SK-N-SH treated with all-trans-retinoic acid at 6 μM for 48 hours (cell line): Measurements from ENCODE around the gene CSK.
A peak's percentile ranks its signal among the peaks of the same experiment; 100 is the strongest.

ENCODE experiments used
- ATAC-seq: fragments of 200-7000 bp; cut with Tn5 transposase; 3 replicates; pipeline ENCODE4 v1.9.1; 2020; ENCODE audit warnings: mild to moderate bottlenecking, moderate library complexity
- BACH2 ChIP-seq: fragments of 250-450 bp; sonication (Bioruptor Pico); IDR thresholded peaks from 2 replicates; pipeline ENCODE4 v1.9.0; 2021; ENCODE audit warnings: mild to moderate bottlenecking, borderline replicate concordance
- CSDC2 ChIP-seq: fragments of 250-450 bp; sonication (Bioruptor Pico); IDR thresholded peaks from 2 replicates; pipeline ENCODE4 v1.5.0; 2020; ENCODE audit warnings: mild to moderate bottlenecking, moderate library complexity
- ESRRG ChIP-seq: fragments of 250-450 bp; sonication (Bioruptor Pico); IDR thresholded peaks from 2 replicates; pipeline ENCODE4 v1.6.1; 2021; ENCODE audit warnings: mild to moderate bottlenecking
- GLIS3 ChIP-seq: fragments of 250-450 bp; sonication (Bioruptor Pico); IDR thresholded peaks from 2 replicates; pipeline ENCODE4 v1.5.0; 2020; ENCODE audit warnings: mild to moderate bottlenecking, moderate library complexity
- ISL1 ChIP-seq: fragments of 250-450 bp; sonication (Bioruptor Pico); IDR thresholded peaks from 2 replicates; pipeline ENCODE4 v2.1.2; 2022; ENCODE audit warnings: mild to moderate bottlenecking, moderate library complexity
- OSR1 ChIP-seq: fragments of 250-450 bp; sonication (Bioruptor Pico); IDR thresholded peaks from 2 replicates; pipeline ENCODE4 v1.8.0; 2022; ENCODE audit warnings: moderate library complexity, mild to moderate bottlenecking, inconsistent platforms
- PPARA ChIP-seq: fragments of 250-450 bp; sonication (Bioruptor Pico); IDR thresholded peaks from 2 replicates; pipeline ENCODE4 v1.5.0; 2020; ENCODE audit warnings: mild to moderate bottlenecking, borderline replicate concordance
- RARB ChIP-seq: fragments of 250-450 bp; sonication (Bioruptor Pico); IDR thresholded peaks from 2 replicates; pipeline ENCODE4 v1.8.0; 2021; ENCODE audit warnings: mild to moderate bottlenecking, moderate library complexity
- SNAI2 ChIP-seq: fragments of 250-450 bp; sonication (Bioruptor Pico); IDR thresholded peaks from 2 replicates; pipeline ENCODE4 v1.5.0; 2020; ENCODE audit warnings: mild to moderate bottlenecking, moderate library complexity
- TCF4 ChIP-seq: fragments of 250-450 bp; sonication (Bioruptor Pico); IDR thresholded peaks from 2 replicates; pipeline ENCODE4 v1.8.0; 2021; ENCODE audit warnings: mild to moderate bottlenecking, moderate library complexity, borderline replicate concordance
- TOX ChIP-seq: fragments of 250-450 bp; sonication (Bioruptor Pico); IDR thresholded peaks from 2 replicates; pipeline ENCODE4 v1.8.0; 2021; ENCODE audit warnings: mild to moderate bottlenecking, moderate library complexity, borderline replicate concordance
- ZC3H10 ChIP-seq: fragments of 250-450 bp; sonication (Bioruptor Pico); IDR thresholded peaks from 2 replicates; pipeline ENCODE4 v1.5.1; 2021; ENCODE audit warnings: mild to moderate bottlenecking, moderate library complexity
- ZFP3 ChIP-seq: fragments of 250-450 bp; sonication (Bioruptor Pico); IDR thresholded peaks from 2 replicates; pipeline ENCODE4 v1.5.0; 2020; ENCODE audit warnings: mild to moderate bottlenecking, moderate library complexity
- ZNF565 ChIP-seq: fragments of 450-650 bp; formaldehyde crosslinking; conservative IDR thresholded peaks from 2 replicates; pipeline ENCODE4 v1.5.0; 2020; ENCODE audit warnings: low read depth, mild to moderate bottlenecking, moderate library complexity
- ZNF8 ChIP-seq: fragments of 450-650 bp; formaldehyde crosslinking; IDR thresholded peaks from 2 replicates; pipeline ENCODE4 v1.5.0; 2020; ENCODE audit warnings: mild to moderate bottlenecking, moderate library complexity
- TF ChIP-seq, protein P1 (sequence below): fragments of 250-450 bp; sonication (Bioruptor Pico); IDR thresholded peaks from 2 replicates; pipeline ENCODE4 v1.8.0; 2021; ENCODE audit warnings: low read depth, mild to moderate bottlenecking, moderate library complexity, borderline replicate concordance
- TF ChIP-seq, protein P2 (sequence below): fragments of 250-450 bp; sonication (Bioruptor Pico); IDR thresholded peaks from 2 replicates; pipeline ENCODE4 v1.8.0; 2020; ENCODE audit warnings: mild to moderate bottlenecking, moderate library complexity, borderline replicate concordance
- TF ChIP-seq, protein P3 (sequence below): fragments of 250-450 bp; sonication (Bioruptor Pico); IDR thresholded peaks from 2 replicates; pipeline ENCODE4 v1.5.0; 2020; ENCODE audit warnings: mild to moderate bottlenecking, moderate library complexity
- TF ChIP-seq, protein P4 (sequence below): fragments of 250-450 bp; sonication (Bioruptor Pico); IDR thresholded peaks from 2 replicates; pipeline ENCODE4 v1.5.1; 2021; ENCODE audit warnings: mild to moderate bottlenecking, moderate library complexity

CSK gene

DNA sequence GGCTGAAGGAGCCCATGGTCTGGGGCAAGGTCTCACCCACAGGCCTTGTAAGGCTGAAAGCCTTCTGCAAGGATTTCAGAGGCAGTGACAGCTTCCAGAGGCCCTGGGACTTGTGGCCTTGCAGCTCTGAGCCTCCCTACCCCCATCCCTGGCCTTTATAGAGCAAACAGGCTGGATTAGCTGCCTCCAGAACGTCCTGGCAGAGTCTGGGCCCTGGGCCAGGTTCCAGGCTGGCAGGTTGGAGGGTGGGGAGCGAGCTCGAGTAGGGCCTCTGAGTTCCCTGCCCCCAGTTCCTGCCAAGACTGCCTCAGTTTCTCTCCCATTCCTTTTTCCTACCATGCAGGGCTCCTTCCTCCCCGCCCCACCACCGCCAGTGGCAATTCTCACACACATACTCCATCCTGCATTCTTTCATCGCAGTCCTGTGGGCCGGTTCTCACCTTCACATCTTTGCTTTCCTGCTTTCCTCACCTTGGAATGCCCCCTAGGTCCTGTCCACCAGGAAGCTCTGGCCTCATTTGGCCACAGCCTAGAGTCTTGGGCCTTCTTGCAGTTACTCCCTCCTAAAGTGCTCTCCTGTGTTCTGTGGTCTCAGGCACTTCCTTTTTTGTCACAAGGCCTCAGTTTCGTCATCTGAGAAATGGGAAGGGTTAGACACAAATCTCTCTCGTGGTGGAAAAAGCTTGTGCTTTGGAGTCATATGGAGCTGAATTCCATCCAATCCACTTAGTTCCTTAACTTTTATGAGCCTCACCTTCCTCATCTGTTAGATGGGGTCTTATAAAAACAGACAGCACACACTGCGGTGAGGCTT lies 33.4 kb downstream of the CSK start:
- peak; percentile 42 for ATAC-seq
- TF ChIP-seq PPARA (CRISPR knock-in tag) (no peak), ZNF8 (CRISPR knock-in tag) (no peak), CSDC2 (CRISPR knock-in tag) (no peak), ISL1 (no peak), ZC3H10 (CRISPR knock-in tag) (no peak), TCF4 (no peak)
- TF ChIP-seq, protein P1, sequence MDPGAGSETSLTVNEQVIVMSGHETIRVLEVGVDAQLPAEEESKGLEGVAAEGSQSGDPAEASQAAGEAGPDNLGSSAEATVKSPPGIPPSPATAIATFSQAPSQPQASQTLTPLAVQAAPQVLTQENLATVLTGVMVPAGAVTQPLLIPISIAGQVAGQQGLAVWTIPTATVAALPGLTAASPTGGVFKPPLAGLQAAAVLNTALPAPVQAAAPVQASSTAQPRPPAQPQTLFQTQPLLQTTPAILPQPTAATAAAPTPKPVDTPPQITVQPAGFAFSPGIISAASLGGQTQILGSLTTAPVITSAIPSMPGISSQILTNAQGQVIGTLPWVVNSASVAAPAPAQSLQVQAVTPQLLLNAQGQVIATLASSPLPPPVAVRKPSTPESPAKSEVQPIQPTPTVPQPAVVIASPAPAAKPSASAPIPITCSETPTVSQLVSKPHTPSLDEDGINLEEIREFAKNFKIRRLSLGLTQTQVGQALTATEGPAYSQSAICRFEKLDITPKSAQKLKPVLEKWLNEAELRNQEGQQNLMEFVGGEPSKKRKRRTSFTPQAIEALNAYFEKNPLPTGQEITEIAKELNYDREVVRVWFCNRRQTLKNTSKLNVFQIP (CRISPR knock-in tag): no peak

DNA sequence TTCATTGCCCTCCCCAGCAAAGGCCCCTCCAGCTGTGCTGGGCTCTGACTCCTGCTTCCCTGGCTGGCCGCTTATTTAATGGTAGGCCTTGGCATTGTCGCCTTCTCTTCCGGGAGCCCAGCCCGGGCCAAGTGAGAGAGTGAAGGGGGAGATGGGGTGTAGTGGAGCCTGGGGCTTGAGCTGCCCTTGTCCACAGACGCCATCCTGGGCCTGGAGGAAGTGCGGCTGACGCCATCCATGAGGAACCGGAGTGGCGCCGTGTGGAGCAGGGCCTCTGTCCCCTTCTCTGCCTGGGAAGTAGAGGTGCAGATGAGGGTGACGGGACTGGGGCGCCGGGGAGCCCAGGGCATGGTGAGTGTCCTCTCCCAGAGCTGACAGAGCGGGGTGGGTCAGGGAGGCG lies 34.1 kb downstream of the CSK start:
- no peak for ATAC-seq
- TF ChIP-seq SNAI2 (CRISPR knock-in tag): no peak
- no peak for TF ChIP-seq ZC3H10 (CRISPR knock-in tag)
- no peak for TF ChIP-seq ZNF8 (CRISPR knock-in tag)
- no peak for TF ChIP-seq OSR1 (CRISPR knock-in tag)
- TF ChIP-seq, protein P2, sequence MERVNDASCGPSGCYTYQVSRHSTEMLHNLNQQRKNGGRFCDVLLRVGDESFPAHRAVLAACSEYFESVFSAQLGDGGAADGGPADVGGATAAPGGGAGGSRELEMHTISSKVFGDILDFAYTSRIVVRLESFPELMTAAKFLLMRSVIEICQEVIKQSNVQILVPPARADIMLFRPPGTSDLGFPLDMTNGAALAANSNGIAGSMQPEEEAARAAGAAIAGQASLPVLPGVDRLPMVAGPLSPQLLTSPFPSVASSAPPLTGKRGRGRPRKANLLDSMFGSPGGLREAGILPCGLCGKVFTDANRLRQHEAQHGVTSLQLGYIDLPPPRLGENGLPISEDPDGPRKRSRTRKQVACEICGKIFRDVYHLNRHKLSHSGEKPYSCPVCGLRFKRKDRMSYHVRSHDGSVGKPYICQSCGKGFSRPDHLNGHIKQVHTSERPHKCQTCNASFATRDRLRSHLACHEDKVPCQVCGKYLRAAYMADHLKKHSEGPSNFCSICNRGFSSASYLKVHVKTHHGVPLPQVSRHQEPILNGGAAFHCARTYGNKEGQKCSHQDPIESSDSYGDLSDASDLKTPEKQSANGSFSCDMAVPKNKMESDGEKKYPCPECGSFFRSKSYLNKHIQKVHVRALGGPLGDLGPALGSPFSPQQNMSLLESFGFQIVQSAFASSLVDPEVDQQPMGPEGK (CRISPR knock-in tag): no peak
- TF ChIP-seq RARB: no peak
- TF ChIP-seq ESRRG (CRISPR knock-in tag): no peak
- TF ChIP-seq ZFP3 (CRISPR knock-in tag): no peak
- TF ChIP-seq ISL1: no peak
- no peak for TF ChIP-seq ZNF565 (CRISPR knock-in tag)
- TF ChIP-seq, protein P1 (CRISPR knock-in tag): no peak
- TF ChIP-seq PPARA (CRISPR knock-in tag): no peak
- TF ChIP-seq, protein P3, sequence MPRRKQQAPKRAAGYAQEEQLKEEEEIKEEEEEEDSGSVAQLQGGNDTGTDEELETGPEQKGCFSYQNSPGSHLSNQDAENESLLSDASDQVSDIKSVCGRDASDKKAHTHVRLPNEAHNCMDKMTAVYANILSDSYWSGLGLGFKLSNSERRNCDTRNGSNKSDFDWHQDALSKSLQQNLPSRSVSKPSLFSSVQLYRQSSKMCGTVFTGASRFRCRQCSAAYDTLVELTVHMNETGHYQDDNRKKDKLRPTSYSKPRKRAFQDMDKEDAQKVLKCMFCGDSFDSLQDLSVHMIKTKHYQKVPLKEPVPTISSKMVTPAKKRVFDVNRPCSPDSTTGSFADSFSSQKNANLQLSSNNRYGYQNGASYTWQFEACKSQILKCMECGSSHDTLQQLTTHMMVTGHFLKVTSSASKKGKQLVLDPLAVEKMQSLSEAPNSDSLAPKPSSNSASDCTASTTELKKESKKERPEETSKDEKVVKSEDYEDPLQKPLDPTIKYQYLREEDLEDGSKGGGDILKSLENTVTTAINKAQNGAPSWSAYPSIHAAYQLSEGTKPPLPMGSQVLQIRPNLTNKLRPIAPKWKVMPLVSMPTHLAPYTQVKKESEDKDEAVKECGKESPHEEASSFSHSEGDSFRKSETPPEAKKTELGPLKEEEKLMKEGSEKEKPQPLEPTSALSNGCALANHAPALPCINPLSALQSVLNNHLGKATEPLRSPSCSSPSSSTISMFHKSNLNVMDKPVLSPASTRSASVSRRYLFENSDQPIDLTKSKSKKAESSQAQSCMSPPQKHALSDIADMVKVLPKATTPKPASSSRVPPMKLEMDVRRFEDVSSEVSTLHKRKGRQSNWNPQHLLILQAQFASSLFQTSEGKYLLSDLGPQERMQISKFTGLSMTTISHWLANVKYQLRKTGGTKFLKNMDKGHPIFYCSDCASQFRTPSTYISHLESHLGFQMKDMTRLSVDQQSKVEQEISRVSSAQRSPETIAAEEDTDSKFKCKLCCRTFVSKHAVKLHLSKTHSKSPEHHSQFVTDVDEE (CRISPR knock-in tag): no peak
- TF ChIP-seq CSDC2 (CRISPR knock-in tag): no peak
- no peak for TF ChIP-seq TOX (CRISPR knock-in tag)
- no peak for TF ChIP-seq GLIS3
- TF ChIP-seq BACH2 (CRISPR knock-in tag): no peak
- no peak for TF ChIP-seq TCF4
- TF ChIP-seq, protein P4, sequence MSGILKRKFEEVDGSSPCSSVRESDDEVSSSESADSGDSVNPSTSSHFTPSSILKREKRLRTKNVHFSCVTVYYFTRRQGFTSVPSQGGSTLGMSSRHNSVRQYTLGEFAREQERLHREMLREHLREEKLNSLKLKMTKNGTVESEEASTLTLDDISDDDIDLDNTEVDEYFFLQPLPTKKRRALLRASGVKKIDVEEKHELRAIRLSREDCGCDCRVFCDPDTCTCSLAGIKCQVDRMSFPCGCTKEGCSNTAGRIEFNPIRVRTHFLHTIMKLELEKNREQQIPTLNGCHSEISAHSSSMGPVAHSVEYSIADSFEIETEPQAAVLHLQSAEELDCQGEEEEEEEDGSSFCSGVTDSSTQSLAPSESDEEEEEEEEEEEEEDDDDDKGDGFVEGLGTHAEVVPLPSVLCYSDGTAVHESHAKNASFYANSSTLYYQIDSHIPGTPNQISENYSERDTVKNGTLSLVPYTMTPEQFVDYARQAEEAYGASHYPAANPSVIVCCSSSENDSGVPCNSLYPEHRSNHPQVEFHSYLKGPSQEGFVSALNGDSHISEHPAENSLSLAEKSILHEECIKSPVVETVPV (CRISPR knock-in tag): no peak
